Stimulated activated memory B cell treated with anti-CD40 and anti-IgM and Interleukin-4, amounts not matched to agents 10 μg/mL and 1 μg/mL and 100 μg/mL, for 72 hours (primary cell): ENCODE measurements around the gene DPM2.

Experiments
- ATAC-seq: fragments of 150-1000 bp; cut with Tn5 transposase; 2 replicates; pipeline ENCODE4 v1.10.0; 2021
- H3K27ac Mint-ChIP-seq: one replicate; pipeline ENCODE4 v1.8.0; 2022; ENCODE audit warnings: mild to moderate bottlenecking, mixed read lengths
- H3K27me3 Mint-ChIP-seq: one replicate; pipeline ENCODE4 v1.8.0; 2022; ENCODE audit warnings: mixed read lengths
- H3K36me3 Mint-ChIP-seq: one replicate; pipeline ENCODE4 v1.8.0; 2022; ENCODE audit warnings: mixed read lengths
- H3K4me1 Mint-ChIP-seq: one replicate; pipeline ENCODE4 v1.8.0; 2022; ENCODE audit warnings: mixed read lengths
- H3K4me3 Mint-ChIP-seq: one replicate; pipeline ENCODE4 v1.8.0; 2022; ENCODE audit warnings: mild to moderate bottlenecking, moderate library complexity, mixed read lengths
- H3K9me3 Mint-ChIP-seq: one replicate; pipeline ENCODE4 v1.8.0; 2022; ENCODE audit warnings: mixed read lengths

Gene DPM2

DNA sequence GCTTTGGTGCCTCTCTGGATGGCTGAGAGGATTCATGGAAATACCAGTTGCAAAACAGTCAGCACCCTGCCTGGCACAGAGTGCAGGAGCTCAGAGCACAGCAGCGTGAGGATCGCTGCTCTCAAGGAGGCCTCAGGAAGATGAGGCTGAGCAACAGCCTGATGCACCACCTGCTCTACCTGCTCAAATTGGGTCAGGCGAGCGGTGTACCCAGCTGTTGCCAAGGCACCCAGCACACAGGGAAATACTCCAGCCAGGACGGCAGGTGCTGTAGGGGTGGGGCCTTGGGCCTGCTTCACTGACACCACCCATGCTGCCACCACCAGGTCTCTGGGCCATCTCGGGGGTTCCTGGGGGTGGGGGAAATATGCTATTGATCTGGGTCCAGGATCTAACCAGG is 38.8 kb upstream of the DPM2 start:
- Mint-ChIP-seq H3K27ac (peak overlapping the region; percentile 94), H3K4me1 (peaks cover 76% of the 10 kb centered on the region), H3K4me3 (peak overlapping the region; percentile 99), H3K36me3 (peaks cover 32% of the 10 kb centered on the region), H3K27me3 (no peaks in the 10 kb centered on the region), H3K9me3 (no peaks in the 10 kb centered on the region)
- ATAC-seq = no peak

GRCh38 chr9:127975376-127976315 is 38.0 kb upstream of the DPM2 start:
- H3K36me3 Mint-ChIP-seq = peaks cover 32% of the 10 kb centered on the region
- peaks cover 81% of the 10 kb centered on the region for H3K4me1 Mint-ChIP-seq
- peak overlapping the region; percentile 99 for H3K4me3 Mint-ChIP-seq
- no peaks in the 10 kb centered on the region for H3K9me3 Mint-ChIP-seq
- ATAC-seq = no peak
- H3K27me3 Mint-ChIP-seq = no peaks in the 10 kb centered on the region
- H3K27ac Mint-ChIP-seq = peak overlapping the region; percentile 94

- ATAC-seq = no peak
- peaks cover 33% of the 10 kb centered on the region for H3K36me3 Mint-ChIP-seq
- peak overlapping the region; percentile 99 for H3K4me3 Mint-ChIP-seq
- peaks cover 90% of the 10 kb centered on the region for H3K4me1 Mint-ChIP-seq
- no peaks in the 10 kb centered on the region for H3K27me3 Mint-ChIP-seq
- peak overlapping the region; percentile 94 for H3K27ac Mint-ChIP-seq
- no peaks in the 10 kb centered on the region for H3K9me3 Mint-ChIP-seq
Measured at GRCh38 chr9:127974769-127975261, 37.2 kb upstream of the DPM2 start.

DNA sequence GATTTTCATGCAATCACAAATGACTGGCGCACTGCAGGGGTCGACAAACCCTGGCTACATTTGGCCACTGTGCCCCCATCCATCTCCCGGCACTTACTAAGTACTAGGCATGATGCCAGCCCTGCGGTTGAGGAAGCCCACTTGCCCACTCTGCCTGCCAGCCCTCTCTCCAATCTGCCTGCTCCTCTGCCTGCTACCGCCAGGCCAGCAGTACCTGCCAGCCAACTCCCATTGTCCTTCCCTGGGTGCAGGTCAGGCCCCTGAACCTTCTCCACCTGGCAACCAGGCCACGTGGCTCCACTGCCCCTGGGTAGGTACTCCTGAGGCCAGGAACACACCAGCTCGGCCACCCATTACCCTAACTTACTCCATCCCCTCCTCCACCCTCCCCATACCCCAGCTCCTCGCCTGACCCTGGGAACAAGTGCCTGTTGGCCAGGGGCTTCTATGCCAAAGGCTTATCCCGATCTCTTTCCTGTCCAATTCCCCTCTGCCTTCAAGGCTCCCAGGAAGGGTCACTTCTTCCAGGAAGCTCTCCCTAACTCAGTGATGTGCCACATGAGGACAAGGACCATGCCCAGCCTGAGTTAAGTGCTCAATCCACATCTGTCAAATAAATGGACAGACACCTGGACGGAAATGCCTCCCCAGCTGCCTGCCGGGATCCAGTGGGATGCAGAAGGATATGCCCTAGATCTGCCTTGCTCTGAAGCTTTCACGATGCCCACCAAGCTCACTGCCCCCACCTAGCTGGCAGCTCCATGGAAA is 36.5 kb upstream of the DPM2 start:
- no peaks in the 10 kb centered on the region for H3K27me3 Mint-ChIP-seq
- no peaks in the 10 kb centered on the region for H3K9me3 Mint-ChIP-seq
- peaks cover 94% of the 10 kb centered on the region for H3K4me1 Mint-ChIP-seq
- peak overlapping the region; percentile 94 for H3K27ac Mint-ChIP-seq
- no peak for ATAC-seq
- peak overlapping the region; percentile 99 for H3K4me3 Mint-ChIP-seq
- H3K36me3 Mint-ChIP-seq = peaks cover 27% of the 10 kb centered on the region

- H3K9me3 Mint-ChIP-seq = no peaks in the 10 kb centered on the region
- peak overlapping the region; percentile 94 for H3K27ac Mint-ChIP-seq
- H3K4me3 Mint-ChIP-seq = peak overlapping the region; percentile 84
- peaks cover 29% of the 10 kb centered on the region for H3K36me3 Mint-ChIP-seq
- no peak for ATAC-seq
- peaks cover 99% of the 10 kb centered on the region for H3K4me1 Mint-ChIP-seq
- no peaks in the 10 kb centered on the region for H3K27me3 Mint-ChIP-seq
Measured at GRCh38 chr9:127973169-127974000, 35.7 kb upstream of the DPM2 start.

- H3K9me3 Mint-ChIP-seq = no peaks in the 10 kb centered on the region
- H3K36me3 Mint-ChIP-seq = peaks cover 30% of the 10 kb centered on the region
- H3K4me3 Mint-ChIP-seq = peak overlapping the region; percentile 84
- no peaks in the 10 kb centered on the region for H3K27me3 Mint-ChIP-seq
- ATAC-seq = no peak
- H3K4me1 Mint-ChIP-seq = peaks cover 100% of the 10 kb centered on the region
- H3K27ac Mint-ChIP-seq = peak overlapping the region; percentile 94
Measured at GRCh38 chr9:127972236-127972871, 34.7 kb upstream of the DPM2 start.

GRCh38 chr9:127971357-127972235 is 33.9 kb upstream of the DPM2 start:
- peaks cover 30% of the 10 kb centered on the region for H3K36me3 Mint-ChIP-seq
- H3K4me3 Mint-ChIP-seq = peak overlapping the region; percentile 84
- ATAC-seq = peak; percentile 59
- no peaks in the 10 kb centered on the region for H3K9me3 Mint-ChIP-seq
- no peaks in the 10 kb centered on the region for H3K27me3 Mint-ChIP-seq
- H3K4me1 Mint-ChIP-seq = peaks cover 100% of the 10 kb centered on the region
- H3K27ac Mint-ChIP-seq = peak overlapping the region; percentile 94

GRCh38 chr9:127970401-127971313 is 33.0 kb upstream of the DPM2 start:
- H3K9me3 Mint-ChIP-seq = no peaks in the 10 kb centered on the region
- H3K27me3 Mint-ChIP-seq = no peaks in the 10 kb centered on the region
- peak overlapping the region; percentile 84 for H3K4me3 Mint-ChIP-seq
- ATAC-seq = peak; percentile 90
- H3K27ac Mint-ChIP-seq = peak overlapping the region; percentile 94
- H3K4me1 Mint-ChIP-seq = peaks cover 100% of the 10 kb centered on the region
- H3K36me3 Mint-ChIP-seq = peaks cover 25% of the 10 kb centered on the region

GRCh38 chr9:127968700-127969383 is 31.2 kb upstream of the DPM2 start:
- H3K36me3 Mint-ChIP-seq = peaks cover 12% of the 10 kb centered on the region
- peak overlapping the region; percentile 94 for H3K27ac Mint-ChIP-seq
- no peaks in the 10 kb centered on the region for H3K27me3 Mint-ChIP-seq
- peaks cover 100% of the 10 kb centered on the region for H3K4me1 Mint-ChIP-seq
- peak overlapping the region; percentile 32 for H3K4me3 Mint-ChIP-seq
- H3K9me3 Mint-ChIP-seq = no peaks in the 10 kb centered on the region
- ATAC-seq = no peak

DNA sequence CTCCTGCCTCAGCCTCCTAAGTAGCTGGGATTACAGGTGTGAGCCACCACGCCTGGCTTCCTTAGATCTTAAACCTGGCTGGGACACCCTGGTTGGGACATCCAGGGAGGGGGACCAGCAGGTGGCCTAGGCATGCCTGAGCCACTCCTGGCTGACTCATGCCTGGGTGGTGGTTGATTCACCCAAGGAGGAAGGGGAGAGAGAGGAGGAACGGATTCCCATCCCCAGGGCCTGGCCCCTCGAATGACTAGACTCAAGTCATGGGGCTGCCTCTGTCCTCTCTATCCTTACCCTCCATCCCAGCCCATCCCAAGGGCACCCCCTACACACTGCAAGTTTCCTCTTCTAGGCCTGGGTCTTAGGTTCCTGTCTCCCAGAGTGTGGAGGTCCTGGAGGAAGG is 30.4 kb upstream of the DPM2 start:
- H3K27me3 Mint-ChIP-seq = no peaks in the 10 kb centered on the region
- peak overlapping the region; percentile 22 for H3K4me3 Mint-ChIP-seq
- ATAC-seq = no peak
- H3K36me3 Mint-ChIP-seq = peaks cover 12% of the 10 kb centered on the region
- peak overlapping the region; percentile 94 for H3K27ac Mint-ChIP-seq
- no peaks in the 10 kb centered on the region for H3K9me3 Mint-ChIP-seq
- H3K4me1 Mint-ChIP-seq = peaks cover 100% of the 10 kb centered on the region

- peak overlapping the region; percentile 94 for H3K27ac Mint-ChIP-seq
- no peak for ATAC-seq
- peaks cover 12% of the 10 kb centered on the region for H3K36me3 Mint-ChIP-seq
- H3K9me3 Mint-ChIP-seq = no peaks in the 10 kb centered on the region
- no peaks in the 10 kb centered on the region for H3K27me3 Mint-ChIP-seq
- no peak overlapping the region for H3K4me3 Mint-ChIP-seq
- H3K4me1 Mint-ChIP-seq = peaks cover 100% of the 10 kb centered on the region
Measured at GRCh38 chr9:127967151-127967809, 29.6 kb upstream of the DPM2 start.
